GM19463 (cell line): ENCODE measurements around the gene PHF21A.
"Not testable (repeated sequence)": the region's sequence is repeated elsewhere in the genome, so short reads cannot be mapped to it uniquely, and the experiment has no call there.

ENCODE experiments used
- ATAC-seq: cut with Tn5 transposase; IDR thresholded peaks from one replicate; pipeline ENCODE4 v1.9.1; 2021; ENCODE audit warnings: mild to moderate bottlenecking, moderate library complexity; ENCODE audit not compliant: unreplicated experiment

Gene PHF21A

GRCh38 chr11:46038529-46038928, 82.7 kb downstream of the PHF21A start:
- ATAC-seq = no peak

DNA sequence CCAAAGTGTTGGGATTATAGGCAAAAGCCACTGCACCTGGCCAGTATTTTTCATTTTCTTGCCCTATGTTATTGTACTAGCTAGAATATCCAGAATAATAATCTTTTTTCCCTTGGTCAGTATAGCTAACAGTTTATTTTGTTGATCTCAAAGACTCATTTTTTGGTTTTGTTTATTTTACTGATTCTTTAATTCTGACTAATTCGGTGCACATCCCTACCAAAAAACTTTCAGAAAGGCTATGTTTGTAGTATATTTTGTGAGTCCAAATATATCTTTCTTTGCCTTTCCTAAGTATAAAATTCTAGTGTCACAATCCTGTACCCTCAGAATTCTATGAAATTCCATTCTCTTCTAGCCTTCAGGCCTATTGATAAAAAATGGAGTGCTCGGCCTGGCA, 84.3 kb downstream of the PHF21A start:
- no peak for ATAC-seq

DNA sequence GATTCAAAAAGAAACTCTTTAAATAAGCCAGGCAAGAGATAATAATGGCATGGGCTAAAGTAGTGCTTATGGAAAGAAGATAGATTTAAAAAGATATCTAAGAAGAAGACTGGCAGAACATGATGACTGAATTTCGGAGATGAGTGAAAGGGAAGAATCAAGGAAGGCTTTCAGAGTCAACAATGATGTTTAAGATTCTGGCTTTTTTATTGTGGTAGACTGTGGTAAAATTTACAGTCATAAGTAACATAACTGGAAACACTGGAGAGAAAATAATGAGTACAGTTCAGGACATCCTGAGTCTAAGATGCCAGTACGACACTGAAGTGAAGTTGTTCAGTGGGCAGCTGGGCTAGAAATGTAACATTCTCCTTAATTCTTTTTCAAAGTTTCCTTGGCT, 85.2 kb downstream of the PHF21A start:
- ATAC-seq = no peak

GRCh38 chr11:46034041-46034440, 87.2 kb downstream of the PHF21A start:
- ATAC-seq = no peak

GRCh38 chr11:46026606-46027293, 94.5 kb downstream of the PHF21A start:
- ATAC-seq = no peak

GRCh38 chr11:46020084-46020599, 101.1 kb downstream of the PHF21A start:
- no peak for ATAC-seq

DNA sequence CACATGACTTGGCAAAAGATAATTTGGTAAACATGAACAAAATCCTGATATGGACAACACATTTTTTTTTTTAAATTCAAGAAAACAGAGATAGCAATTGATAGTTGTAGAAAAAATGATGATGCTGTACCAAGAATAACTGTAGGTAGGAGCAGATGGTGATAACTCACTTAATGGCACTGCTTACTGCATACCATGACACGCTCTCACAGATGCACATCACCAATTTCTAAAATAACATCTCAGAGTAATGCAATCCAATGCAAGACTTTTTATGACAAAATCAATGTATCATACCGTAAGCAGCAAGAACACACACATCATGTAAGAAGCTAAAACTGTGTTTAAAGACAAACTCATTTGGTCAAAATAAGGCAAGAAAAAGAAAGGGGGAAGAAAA, 102.6 kb downstream of the PHF21A start:
- ATAC-seq = no peak

DNA sequence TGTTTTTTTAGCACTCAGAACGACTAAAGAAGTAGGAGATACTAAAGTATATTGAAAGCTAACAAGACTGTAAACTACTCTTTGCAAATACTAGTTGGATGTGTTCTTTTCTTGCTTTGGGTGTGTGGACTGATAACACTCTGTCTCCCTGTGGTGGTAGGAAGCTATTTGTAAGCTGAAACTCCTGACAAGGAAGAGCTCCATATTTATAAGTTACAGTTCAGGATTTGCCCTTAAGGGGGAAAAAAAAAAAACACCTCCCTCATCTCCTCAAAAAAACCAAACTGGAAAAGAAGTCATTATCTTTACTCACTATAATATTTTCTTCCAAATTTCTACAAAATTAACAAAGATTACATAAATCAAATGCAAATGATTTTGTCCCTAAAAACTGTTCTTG, 103.9 kb downstream of the PHF21A start:
- ATAC-seq = no peak

- no peak for ATAC-seq
Observed at GRCh38 chr11:46015941-46016340, 105.3 kb downstream of the PHF21A start.

DNA sequence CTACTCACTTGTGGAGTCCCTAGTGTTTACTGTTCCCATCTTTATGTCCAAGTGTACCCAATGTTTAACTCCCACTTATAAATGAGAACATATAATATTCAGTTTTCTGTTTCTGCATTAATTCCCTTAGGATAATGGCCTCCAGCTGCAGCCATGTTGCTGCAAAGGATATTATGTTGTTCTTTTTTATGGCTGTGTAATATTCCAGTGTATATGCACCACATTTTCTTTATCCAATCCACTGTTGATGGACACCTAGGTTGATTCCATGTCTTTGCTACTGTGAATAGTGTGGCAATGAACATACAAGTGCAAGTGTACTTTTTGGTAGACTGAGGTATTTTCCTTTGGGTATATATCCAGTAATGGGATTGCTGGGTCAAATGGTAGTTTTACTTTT, 107.1 kb downstream of the PHF21A start:
- not testable (repeated sequence) for ATAC-seq

- no peak for ATAC-seq
Observed at GRCh38 chr11:46012185-46012584, 109.1 kb downstream of the PHF21A start.

DNA sequence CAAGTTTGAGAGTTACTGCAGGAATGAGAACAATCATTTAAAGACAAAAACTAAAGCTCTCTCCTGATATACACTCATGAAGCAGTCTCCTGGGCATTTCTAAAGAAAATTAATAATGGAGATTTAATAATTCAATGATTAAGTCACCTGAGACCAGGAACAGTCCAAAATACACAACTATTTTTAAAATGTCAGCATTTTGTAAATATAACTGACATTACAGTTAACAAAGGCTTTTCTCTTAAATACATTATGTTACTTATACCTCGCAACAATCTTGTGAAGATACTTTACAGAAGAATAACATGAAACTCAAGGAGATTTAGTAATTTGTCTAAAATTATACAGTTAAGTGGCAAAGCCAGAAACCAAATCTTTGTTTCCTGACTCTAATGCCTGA, 111.2 kb downstream of the PHF21A start:
- ATAC-seq = no peak

GRCh38 chr11:46009647-46010046, 111.6 kb downstream of the PHF21A start:
- no peak for ATAC-seq

DNA sequence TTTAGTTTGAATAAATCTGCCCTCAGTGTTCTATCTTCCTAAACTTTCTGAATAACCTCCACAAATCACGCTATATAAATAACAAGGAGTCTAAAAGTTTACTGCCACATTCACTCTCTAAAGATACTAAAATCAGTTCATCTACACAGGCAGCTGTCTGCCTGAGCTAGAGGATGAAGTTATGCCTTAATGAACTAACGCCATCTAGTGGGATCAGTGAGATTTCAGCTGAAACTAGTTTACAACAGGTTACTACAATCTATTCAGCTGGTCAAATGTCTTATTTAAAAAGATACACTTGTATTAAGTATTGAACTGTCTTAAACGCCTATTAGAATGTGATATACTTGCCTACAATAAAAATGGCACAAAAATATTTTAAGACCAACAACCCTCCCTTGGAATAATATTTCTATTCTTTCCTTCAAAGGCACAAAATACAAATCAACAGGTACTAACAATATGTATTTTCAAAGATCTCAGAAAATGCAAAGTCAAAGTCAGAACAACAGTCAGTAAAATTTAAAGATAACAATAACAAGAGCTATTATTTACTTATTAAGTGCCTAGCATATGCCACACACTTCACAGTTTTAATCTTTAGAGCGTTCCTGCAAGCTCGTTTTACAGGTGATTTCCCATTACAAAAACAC, 114.7 kb downstream of the PHF21A start:
- ATAC-seq = no peak

GRCh38 chr11:46003572-46003971, 117.7 kb downstream of the PHF21A start:
- no peak for ATAC-seq

DNA sequence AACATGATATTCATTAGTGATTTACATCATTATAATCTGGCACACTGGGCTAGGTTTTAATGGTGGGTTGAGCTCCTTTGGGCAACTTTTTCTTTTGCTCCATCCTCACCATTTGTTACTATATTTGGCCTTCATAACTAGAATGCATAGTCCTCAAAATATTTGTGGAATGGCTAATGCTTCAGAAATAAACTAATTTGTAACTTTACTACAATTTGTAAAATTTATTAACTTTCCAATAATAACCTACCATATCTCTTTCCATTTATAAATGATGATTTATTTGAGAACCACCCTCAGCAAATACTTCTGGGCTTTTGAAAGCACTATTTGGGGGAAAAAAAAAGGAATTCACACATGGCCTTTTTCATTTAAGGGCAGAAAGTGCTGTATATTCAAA, 119.1 kb downstream of the PHF21A start:
- ATAC-seq = no peak

GRCh38 chr11:46001448-46001914, 119.8 kb downstream of the PHF21A start:
- no peak for ATAC-seq

DNA sequence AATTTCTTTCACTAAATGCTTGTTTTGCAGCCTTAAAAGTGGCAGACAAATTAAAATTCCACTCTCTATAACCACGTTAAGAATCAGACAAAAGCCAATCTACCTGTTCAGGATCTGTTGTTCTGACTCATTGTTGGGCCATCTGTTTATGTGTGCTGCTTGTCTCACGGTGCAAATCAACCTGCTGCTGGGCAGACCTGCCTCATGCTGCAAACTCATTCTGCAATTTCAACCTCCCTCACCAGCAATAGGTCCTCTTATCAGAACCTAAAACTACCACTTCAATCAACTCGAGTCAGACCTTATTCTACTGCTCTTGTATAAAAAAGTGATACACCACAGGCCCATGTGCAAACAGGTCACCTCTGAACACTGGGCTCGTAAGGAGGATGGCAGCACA, 123.7 kb downstream of the PHF21A start:
- ATAC-seq = no peak

- ATAC-seq = no peak
Observed at GRCh38 chr11:45995342-45995734, 125.9 kb downstream of the PHF21A start.

DNA sequence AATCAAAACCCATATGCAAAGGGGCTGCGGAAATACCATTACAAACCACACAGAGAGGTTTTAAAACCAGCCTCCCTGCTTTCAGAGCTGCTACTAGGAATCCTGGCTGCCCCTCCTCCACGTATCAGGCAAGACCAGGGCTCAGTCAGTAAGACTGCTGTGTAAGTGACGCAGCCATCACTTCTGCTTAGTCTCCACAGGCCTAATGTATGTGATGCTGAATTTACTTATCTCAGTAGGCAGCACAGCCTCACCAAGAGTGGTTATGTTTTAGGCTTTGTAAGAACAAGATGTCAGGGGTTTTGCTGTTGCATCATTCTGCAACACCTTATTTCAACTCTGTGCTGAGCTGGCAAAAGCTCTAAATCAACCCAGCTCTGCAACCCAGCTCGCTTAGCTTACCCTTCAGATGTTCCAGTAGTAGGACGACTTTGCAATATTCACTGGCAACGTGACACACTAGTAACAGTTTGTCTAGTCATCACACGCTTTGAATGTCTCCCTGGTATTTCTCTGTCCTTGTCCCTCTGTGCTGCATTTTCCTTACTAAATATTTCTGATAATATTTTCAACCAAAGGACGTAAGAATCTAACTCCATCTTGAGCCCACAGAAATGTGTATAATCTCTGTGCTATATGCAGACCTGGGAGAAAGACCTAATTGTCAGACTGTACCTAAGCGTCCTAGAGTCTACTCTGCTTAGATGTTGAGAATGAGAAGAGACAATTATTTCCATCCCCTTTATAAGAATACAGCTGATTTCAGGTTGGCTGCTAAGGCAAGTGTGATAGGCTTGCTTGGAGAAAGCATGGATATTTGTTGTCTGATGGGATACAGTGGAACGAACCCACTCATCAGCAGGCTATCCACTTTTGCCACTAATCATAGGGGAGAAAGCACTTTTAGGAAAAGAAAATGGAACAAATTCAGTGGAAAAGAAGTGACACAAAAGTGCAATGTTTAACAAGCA, 126.6 kb downstream of the PHF21A start:
- no peak for ATAC-seq

- ATAC-seq = no peak
Observed at GRCh38 chr11:45993531-45994001, 127.7 kb downstream of the PHF21A start.
